ENCODE measurements around the gene NCOA7.

GRCh38 chr6:125866433-125866832 lies 75.7 kb downstream of the NCOA7 start:
- TF ChIP-seq GATAD2A (IDR thresholded peaks at IDR 0.05) (no peak), ELK1 (CRISPR knock-in tag; IDR thresholded peaks at IDR 0.05) (no peak), HINFP (tag; conservative IDR thresholded peaks at IDR 0.05; ENCODE audit: low read depth) (no peak), MAX (CRISPR knock-in tag; IDR thresholded peaks at IDR 0.05) (no peak), EZH2 (IDR thresholded peaks at IDR 0.05; ENCODE audit: borderline replicate concordance, low read depth, low read length) (no peak), CBX2 (IDR thresholded peaks at IDR 0.05; ENCODE audit: insufficient read depth, low read length, poor library complexity, severe bottlenecking) (no peak), TRIM28 (IDR thresholded peaks at IDR 0.05) (no peak), CTCF (IDR thresholded peaks at IDR 0.05 in 2 of 3, conservative IDR thresholded peaks at IDR 0.05 in 1 of 3; ENCODE audit: insufficient read depth in 2 of 3, low read depth in 1 of 3, low read length in 3 of 3) (no peak), ATF4 (CRISPR knock-in tag; IDR thresholded peaks at IDR 0.05) (no peak), EP300 (IDR thresholded peaks at IDR 0.05; ENCODE audit: low read length) (no peak), YY1 (IDR thresholded peaks at IDR 0.05; ENCODE audit: borderline replicate concordance in 1 of 3, control insufficient read depth in 1 of 3, extremely low read depth in 1 of 3, insufficient read depth in 3 of 3, insufficient read length in 1 of 3, insufficient replicate concordance in 2 of 3, low read depth in 1 of 3, low read length in 2 of 3) (no peak), PREB (CRISPR knock-in tag; IDR thresholded peaks at IDR 0.05) (no peak)
